Skeletal muscle tissue (tissue), 4 donors: ENCODE results near the gene NGF. TPM values are rescaled to one million over a fixed set of nuclear protein-coding genes. Genes with fewer than 3 reads are reported as not detected.
"Not testable (repeated sequence)": the region's sequence is repeated elsewhere in the genome, so short reads cannot be mapped to it uniquely, and the experiment has no call there.

Experiments used
- H3K27ac ChIP-seq: one replicate; pipeline ENCODE4 v1.7.0; 2013; ENCODE audit warnings: mild to moderate bottlenecking, low read depth, low read length, inconsistent platforms
- H3K27me3 ChIP-seq, 3 donors: one replicate each; pipeline ENCODE4 v1.7.0; 2013; ENCODE audit warnings: low read length in 3 of 3; ENCODE audit not compliant: control insufficient read depth in 3 of 3, insufficient read depth in 3 of 3
- H3K36me3 ChIP-seq, 3 donors: one replicate each; pipeline ENCODE4 v1.7.0; 2013; ENCODE audit warnings: low read length in 3 of 3; ENCODE audit not compliant: control insufficient read depth in 3 of 3, insufficient read depth in 3 of 3
- H3K4me1 ChIP-seq, 3 donors: one replicate each; pipeline ENCODE4 v1.7.0; 2013; ENCODE audit warnings: low read length in 3 of 3, mild to moderate bottlenecking in 3 of 3; ENCODE audit not compliant: control insufficient read depth in 3 of 3, insufficient read depth in 3 of 3
- H3K4me3 ChIP-seq, 3 donors: one replicate each; pipeline ENCODE4 v1.7.0; 2013; ENCODE audit warnings: low read length in 3 of 3
- H3K9ac ChIP-seq, 3 donors: one replicate each; pipeline ENCODE4 v1.7.0; 2013; ENCODE audit warnings: low read length in 3 of 3, mild to moderate bottlenecking in 3 of 3, moderate library complexity in 2 of 3, low read depth in 1 of 3
- H3K9me3 ChIP-seq, 3 donors: one replicate each; pipeline ENCODE4 v1.7.0; 2013; ENCODE audit warnings: low read length in 3 of 3; ENCODE audit not compliant: control insufficient read depth in 3 of 3
- total RNA-seq: library from RNA; depleted of rRNA; stranded (reverse); fragments of >200 nt; gene quantifications from one replicate; pipeline ENCODE4 v1.2.3, GENCODE V29; 2014
- donor health status: Osteomylitis.

Gene NGF
- total RNA-seq, 1 donor from 2014 or later, result 2.1 TPM

DNA sequence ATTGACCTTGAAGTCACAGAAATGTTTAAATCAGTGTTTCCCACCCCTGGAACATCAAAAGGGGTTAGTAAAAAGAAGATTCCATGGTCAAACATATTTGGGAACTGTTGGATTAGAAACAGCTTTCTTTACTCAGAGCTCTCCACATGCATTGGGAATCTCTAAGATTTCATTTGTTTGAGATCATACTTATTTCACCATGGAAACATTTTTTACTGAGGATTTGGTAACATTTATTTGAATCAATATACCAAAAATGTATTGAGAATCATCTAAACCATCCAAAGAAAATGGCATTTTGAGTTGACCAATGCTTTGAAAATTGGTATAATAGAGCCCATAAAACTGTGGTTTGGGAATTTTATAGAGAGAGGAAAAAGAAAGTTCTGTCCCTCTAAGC, 25.3 kb downstream of the NGF start:
- H3K27ac ChIP-seq, result no peak overlapping the region
- H3K36me3 ChIP-seq, result no peaks in the 10 kb centered on the region
- H3K9ac ChIP-seq, result no peak overlapping the region
- H3K9me3 ChIP-seq, result no peaks in the 10 kb centered on the region
- H3K4me3 ChIP-seq, result no peak overlapping the region
- no peaks in the 10 kb centered on the region for H3K27me3 ChIP-seq
- H3K4me1 ChIP-seq, result peaks cover 0 to 10% (median 0%) of the 10 kb centered on the region in 3 donors

DNA sequence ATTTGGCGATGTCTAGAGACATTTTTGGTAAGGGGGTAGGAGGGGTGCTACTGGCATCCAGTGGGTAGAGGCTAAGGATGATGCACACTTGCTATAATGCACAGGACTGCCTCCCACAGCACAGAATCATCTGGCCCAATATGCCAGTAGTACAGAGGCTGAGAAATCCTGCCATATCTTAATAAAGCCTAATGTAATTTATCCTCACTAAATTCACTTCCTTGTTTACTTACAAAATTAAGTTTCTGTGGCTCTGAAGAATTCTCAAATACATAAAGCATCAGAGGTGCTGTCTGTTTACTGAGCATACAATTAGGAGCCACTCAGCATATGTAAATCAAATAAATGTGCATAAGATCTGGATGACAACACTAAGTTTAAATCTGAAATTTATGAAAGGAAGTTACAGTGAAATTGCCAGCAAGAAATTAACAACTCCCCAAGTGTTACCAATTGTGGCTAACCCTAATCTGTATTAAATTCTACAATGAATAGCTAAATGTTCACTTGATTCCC, 26.5 kb downstream of the NGF start:
- H3K4me3 ChIP-seq, result no peak overlapping the region
- no peak overlapping the region for H3K9ac ChIP-seq
- no peaks in the 10 kb centered on the region for H3K36me3 ChIP-seq
- no peaks in the 10 kb centered on the region for H3K9me3 ChIP-seq
- H3K27me3 ChIP-seq, result no peaks in the 10 kb centered on the region
- peaks cover 0 to 10% (median 0%) of the 10 kb centered on the region in 3 donors for H3K4me1 ChIP-seq
- no peak overlapping the region for H3K27ac ChIP-seq

DNA sequence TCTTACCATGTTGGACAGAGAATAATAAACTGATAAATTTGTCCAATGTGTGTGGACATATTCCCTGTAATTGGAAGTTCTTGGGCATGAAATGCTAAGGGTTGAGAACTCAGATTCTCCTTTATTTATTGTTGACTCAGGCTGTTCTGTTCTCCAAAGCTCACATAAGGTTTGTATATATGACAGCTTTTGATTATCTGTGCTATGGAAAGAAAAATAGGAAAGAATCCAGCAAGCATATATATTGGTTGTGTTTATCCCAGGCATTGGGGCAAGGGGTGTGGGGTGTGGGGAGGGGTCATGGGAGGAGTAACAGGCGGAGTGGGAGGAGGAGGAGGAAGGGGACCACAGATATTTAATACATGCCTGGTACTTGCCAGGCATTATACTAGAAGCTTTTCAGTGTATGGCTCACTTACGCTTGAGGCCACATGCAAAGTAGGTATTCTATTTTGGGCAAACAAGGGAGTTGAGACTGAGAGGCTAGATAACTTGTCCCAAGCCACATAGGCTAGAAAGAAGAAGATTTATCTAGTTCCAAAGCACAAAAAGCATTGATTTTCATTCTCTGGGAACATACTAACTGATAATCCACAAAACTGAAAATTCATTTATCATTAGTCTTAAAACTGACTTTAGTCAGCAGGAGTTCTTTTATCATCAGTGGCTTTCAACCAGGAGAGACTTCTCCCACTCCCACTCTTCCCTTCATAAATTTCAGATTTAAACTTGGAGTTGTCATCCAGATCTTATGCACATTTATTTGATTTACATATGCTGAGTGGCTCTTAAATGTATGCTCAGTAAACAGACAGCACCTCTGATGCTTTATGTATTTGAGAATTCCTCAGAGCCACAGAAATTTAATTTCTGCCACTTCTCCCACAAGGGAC, 27.2 kb downstream of the NGF start:
- Histone ChIP-seq H3K4me3 (no peak overlapping the region), H3K36me3 (no peaks in the 10 kb centered on the region), H3K27ac (no peak overlapping the region), H3K4me1 (peaks cover 0 to 10% (median 0%) of the 10 kb centered on the region in 3 donors), H3K9ac (no peak overlapping the region), H3K9me3 (no peaks in the 10 kb centered on the region), H3K27me3 (no peaks in the 10 kb centered on the region)

DNA sequence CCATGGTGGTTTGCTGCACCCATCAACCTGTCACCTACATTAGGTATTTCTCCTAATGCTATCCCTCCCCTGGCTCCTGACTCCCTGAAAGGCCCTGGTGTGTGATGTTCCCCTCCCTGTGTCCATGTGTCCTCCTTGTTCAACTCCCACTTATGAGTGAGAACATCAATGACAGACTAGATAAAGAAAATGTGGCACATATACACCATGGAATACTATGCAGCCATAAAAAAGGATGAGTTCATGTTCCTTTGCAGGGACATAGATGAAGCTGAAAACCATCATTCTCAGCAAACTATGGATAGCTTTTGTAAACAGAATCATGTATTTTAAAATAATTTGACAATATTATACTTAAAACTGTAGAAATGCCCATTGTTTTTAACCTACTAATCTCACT, 28.5 kb downstream of the NGF start:
- H3K9ac ChIP-seq, H3K27ac ChIP-seq, H3K27me3 ChIP-seq, H3K9me3 ChIP-seq, H3K36me3 ChIP-seq, H3K4me3 ChIP-seq: not testable (repeated sequence)
- H3K4me1 ChIP-seq, result peaks cover 0 to 10% (median 0%) of the 10 kb centered on the region in 3 donors

DNA sequence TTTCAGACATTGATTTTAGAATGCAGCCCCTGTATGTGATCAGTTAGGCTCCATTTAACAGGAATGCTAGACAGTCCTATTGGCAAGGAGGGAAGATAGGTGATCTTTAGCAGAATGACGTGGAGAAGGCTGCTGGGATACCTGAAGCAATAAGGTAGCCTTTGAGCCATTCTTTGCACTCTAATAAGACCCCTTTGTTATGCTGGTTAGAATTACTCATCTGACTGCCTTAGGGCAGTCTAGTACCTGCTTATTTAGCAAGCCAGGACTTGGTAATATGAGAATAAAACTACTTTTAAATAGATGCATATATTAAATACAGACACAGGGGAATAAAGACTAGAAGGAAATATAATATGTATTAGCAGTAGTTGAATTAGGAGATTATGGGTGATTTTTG, 29.1 kb downstream of the NGF start:
- H3K9me3 ChIP-seq, result no peaks in the 10 kb centered on the region
- peaks cover 0 to 6% (median 0%) of the 10 kb centered on the region in 3 donors for H3K4me1 ChIP-seq
- H3K9ac ChIP-seq, result no peak overlapping the region
- H3K4me3 ChIP-seq, result no peak overlapping the region
- H3K27ac ChIP-seq, result no peak overlapping the region
- no peaks in the 10 kb centered on the region for H3K27me3 ChIP-seq
- H3K36me3 ChIP-seq, result no peaks in the 10 kb centered on the region

DNA sequence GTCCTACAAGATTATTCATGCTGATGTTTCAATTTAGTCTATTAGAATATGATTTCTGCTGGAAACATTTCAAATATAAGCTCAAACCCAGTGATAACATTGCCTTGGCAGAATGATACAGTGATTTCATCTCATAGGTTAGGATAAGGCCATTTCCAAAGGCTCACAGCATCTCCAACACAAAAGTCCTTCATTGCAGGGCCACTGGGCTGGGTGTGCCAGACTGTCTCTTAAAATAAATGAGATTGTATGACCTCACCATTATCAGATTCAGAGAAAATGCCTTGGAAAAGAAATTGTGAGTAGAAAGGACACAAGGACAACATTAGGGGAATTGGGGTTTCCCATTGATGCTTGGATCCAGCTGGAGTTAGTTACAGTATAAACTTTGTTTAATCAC, 30.4 kb downstream of the NGF start:
- no peak overlapping the region for H3K9ac ChIP-seq
- H3K27ac ChIP-seq, result no peak overlapping the region
- no peaks in the 10 kb centered on the region for H3K36me3 ChIP-seq
- H3K4me1 ChIP-seq, result no peaks in the 10 kb centered on the region
- no peaks in the 10 kb centered on the region for H3K27me3 ChIP-seq
- H3K9me3 ChIP-seq, result no peaks in the 10 kb centered on the region
- H3K4me3 ChIP-seq, result no peak overlapping the region

DNA sequence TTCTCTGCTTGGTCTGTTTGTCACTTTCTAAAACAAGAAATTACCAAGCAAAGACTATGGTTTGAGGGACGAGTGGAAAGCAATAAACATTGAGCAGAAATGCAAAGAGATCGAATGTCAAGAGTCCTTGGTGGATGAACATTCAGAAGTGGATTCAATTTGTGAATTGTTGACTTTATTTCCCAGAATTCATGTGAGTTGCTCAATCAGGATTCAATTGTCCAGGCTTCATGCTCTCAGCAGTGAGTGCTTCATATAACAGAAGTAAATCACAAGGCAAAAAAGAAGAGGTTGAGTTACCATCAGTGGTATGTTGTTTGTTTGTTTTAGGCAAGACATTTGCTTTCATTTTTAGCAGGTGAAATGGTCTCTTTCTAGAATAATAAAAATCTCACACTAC, 31.9 kb downstream of the NGF start:
- Histone ChIP-seq H3K27ac (no peak overlapping the region), H3K9ac (no peak overlapping the region), H3K9me3 (no peaks in the 10 kb centered on the region), H3K4me1 (peaks cover 0 to 2% (median 0%) of the 10 kb centered on the region in 3 donors), H3K27me3 (no peaks in the 10 kb centered on the region), H3K36me3 (no peaks in the 10 kb centered on the region), H3K4me3 (no peak overlapping the region)

DNA sequence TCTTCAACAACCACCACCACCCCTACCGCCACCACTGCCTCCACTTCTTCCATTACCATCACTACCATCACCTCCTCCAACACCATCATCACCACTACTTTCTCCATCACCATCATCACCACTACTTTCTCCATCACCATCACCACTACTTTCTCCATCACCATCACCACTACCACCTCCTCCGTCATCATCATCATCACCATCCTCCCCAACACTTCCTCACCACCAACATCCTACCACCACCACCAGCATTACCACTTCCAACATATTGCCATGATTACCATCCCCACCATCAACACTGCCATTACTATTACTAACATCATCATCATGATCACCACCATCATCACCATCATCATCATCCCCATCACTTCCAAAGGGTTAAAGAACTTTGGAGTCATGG, 34.7 kb downstream of the NGF start:
- no peaks in the 10 kb centered on the region for H3K9me3 ChIP-seq
- H3K9ac ChIP-seq, result no peak overlapping the region
- no peaks in the 10 kb centered on the region for H3K27me3 ChIP-seq
- H3K27ac ChIP-seq, result no peak overlapping the region
- no peak overlapping the region for H3K4me3 ChIP-seq
- H3K4me1 ChIP-seq, result peaks cover 6 to 7% (median 7%) of the 10 kb centered on the region in 3 donors
- no peaks in the 10 kb centered on the region for H3K36me3 ChIP-seq

DNA sequence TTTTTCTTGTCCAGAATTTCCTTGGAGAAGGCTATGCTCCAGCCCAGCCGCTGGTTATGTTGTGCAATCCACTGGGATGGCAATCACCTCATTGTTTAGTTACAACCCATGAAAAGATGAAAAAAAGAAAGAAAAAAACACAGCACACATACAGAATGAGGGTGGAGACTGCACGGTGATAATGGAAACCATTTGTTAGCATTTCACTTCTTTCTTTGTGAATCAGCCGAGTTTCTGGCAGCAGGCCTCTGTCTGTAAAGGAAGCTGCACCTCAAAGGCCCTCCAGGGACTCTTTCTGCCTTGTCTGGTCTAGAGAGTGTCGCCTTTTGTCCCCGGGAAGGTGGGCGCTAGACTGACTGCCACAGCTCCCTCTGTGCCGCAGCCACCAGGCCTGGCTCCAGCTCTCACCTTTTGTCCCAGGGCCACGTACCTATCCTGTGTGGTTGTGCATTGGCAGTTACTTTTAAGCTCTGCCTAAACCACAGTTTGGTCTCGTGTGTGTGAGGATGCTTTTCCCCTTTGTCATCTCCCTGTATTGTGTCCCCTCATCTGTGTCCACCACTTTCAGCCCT, 35.6 kb downstream of the NGF start:
- Histone ChIP-seq H3K9ac (no peak overlapping the region), H3K27ac (no peak overlapping the region), H3K36me3 (no peaks in the 10 kb centered on the region), H3K4me1 (peaks cover 6 to 7% (median 7%) of the 10 kb centered on the region in 3 donors), H3K9me3 (no peaks in the 10 kb centered on the region), H3K27me3 (no peaks in the 10 kb centered on the region), H3K4me3 (no peak overlapping the region)

DNA sequence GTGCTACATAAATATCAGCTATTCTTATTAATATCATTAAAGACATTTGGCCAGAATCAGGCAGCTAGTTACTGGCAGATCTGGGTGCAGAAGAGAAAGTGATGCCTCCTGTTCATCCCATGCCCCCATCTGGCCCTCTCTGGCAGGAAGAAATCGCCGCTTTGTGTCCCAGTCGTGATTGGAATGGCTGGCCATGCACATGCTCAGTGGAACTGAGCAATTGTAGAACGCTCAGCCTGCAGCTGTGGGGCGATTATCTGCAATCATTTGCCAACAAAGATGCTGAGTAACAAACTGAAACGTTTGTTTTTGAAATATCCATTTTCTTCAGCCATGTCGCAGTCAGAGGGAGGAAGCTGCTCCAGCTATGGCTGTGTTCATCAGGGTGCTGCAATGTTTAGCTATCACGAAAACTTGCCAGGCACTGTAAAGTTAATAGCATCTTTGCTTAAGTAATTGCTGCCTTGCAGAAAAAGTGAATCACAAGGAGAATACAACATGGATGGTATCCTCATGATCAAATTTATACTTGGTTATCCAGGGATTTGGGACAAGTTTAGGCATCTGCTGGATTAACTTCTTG, 36.5 kb downstream of the NGF start:
- Histone ChIP-seq H3K27me3 (no peaks in the 10 kb centered on the region), H3K36me3 (no peaks in the 10 kb centered on the region), H3K9me3 (no peaks in the 10 kb centered on the region), H3K9ac (no peak overlapping the region), H3K4me1 (peaks cover 6 to 7% (median 7%) of the 10 kb centered on the region in 3 donors), H3K4me3 (no peak overlapping the region), H3K27ac (no peak overlapping the region)
